IMR-90 (cell line): ENCODE data around the gene TRIM26. TPM values are rescaled to one million over a fixed set of nuclear protein-coding genes. Genes with fewer than 3 reads are reported as not detected.
"Not testable (repeated sequence)": the region's sequence is repeated elsewhere in the genome, so short reads cannot be mapped to it uniquely, and the experiment has no call there.

Experiments used
- ATAC-seq: fragments of 200-7000 bp; cut with Tn5 transposase; 2 replicates; pipeline ENCODE4 v1.9.1; 2020; ENCODE audit warnings: low read depth, mild to moderate bottlenecking, moderate library complexity
- BruUV-seq: library from RNA; stranded (reverse); fragments of 400-500 nt; replicated peaks from 2 replicates; lab custom pipeline; 2021; lab: Mats Ljungman, UMichigan
- CTCF ChIA-PET: fragments of 300-600 bp; formaldehyde crosslinking; extraction: SDS; loops from one replicate; lab custom pipeline; 2021; ENCODE audit warnings: antibody characterized with exemption; lab: Yijun Ruan, JAX
- POLR2A ChIA-PET: fragments of 300-600 bp; sonication (Branson Sonifier 250); formaldehyde crosslinking; loops from one replicate; lab custom pipeline; 2022; ENCODE audit warnings: antibody characterized with exemption; ENCODE audit not compliant: unreplicated experiment; lab: Charles Lee
- DNase-seq: peaks from one replicate; pipeline ENCODE4 v3.0.0; 2013
- H2AFZ ChIP-seq: replicated peaks from 2 replicates; pipeline ENCODE3; 2013; ENCODE audit warnings: low read length, mild to moderate bottlenecking; ENCODE audit not compliant: poor library complexity
- H2AK5ac ChIP-seq: 2 replicates; pipeline ENCODE4 v1.6.1; 2013; ENCODE audit warnings: low read depth, low read length, inconsistent platforms
- H2AK9ac ChIP-seq: replicated peaks from 2 replicates; pipeline ENCODE3; 2013; ENCODE audit warnings: mild to moderate bottlenecking, low read depth, low read length, moderate library complexity; ENCODE audit not compliant: poor library complexity
- H2BK120ac ChIP-seq: 2 replicates; pipeline ENCODE4 v1.6.1; 2013; ENCODE audit warnings: low read depth, low read length, inconsistent platforms
- H2BK15ac ChIP-seq: 3 replicates; pipeline ENCODE4 v1.6.1; 2013; ENCODE audit warnings: low read depth, low read length, inconsistent platforms
- H2BK20ac ChIP-seq: 2 replicates; pipeline ENCODE4 v1.6.1; 2013; ENCODE audit warnings: low read depth, mild to moderate bottlenecking, inconsistent platforms, low read length, moderate library complexity
- H2BK5ac ChIP-seq: 2 replicates; pipeline ENCODE4 v1.6.1; 2013; ENCODE audit warnings: mild to moderate bottlenecking, low read depth, low read length, inconsistent platforms; ENCODE audit not compliant: poor library complexity, severe bottlenecking
- H3K14ac ChIP-seq: replicated peaks from 2 replicates; pipeline ENCODE4 v1.6.1; 2013; ENCODE audit warnings: low read depth, low read length, inconsistent platforms
- H3K18ac ChIP-seq: 2 replicates; pipeline ENCODE4 v1.6.1; 2013; ENCODE audit warnings: low read depth, low read length, control low read depth
- H3K23ac ChIP-seq: 2 replicates; pipeline ENCODE4 v1.6.1; 2013; ENCODE audit warnings: low read depth, low read length, inconsistent platforms
- H3K27ac ChIP-seq: 2 replicates; pipeline ENCODE4 v1.5.1; 2013; ENCODE audit warnings: mild to moderate bottlenecking, control low read depth, low read length; ENCODE audit not compliant: insufficient read depth
- H3K27me3 ChIP-seq: 2 replicates; pipeline ENCODE4 v1.6.1; 2013; ENCODE audit warnings: low read length; ENCODE audit not compliant: control insufficient read depth, insufficient read depth
- H3K36me3 ChIP-seq: 2 replicates; pipeline ENCODE4 v1.6.1; 2013; ENCODE audit warnings: low read length, mixed read lengths; ENCODE audit not compliant: control insufficient read depth, insufficient read depth
- H3K4ac ChIP-seq: 2 replicates; pipeline ENCODE4 v1.6.1; 2013; ENCODE audit warnings: low read depth, low read length, inconsistent platforms
- H3K4me1 ChIP-seq: 2 replicates; pipeline ENCODE4 v1.6.1; 2013; ENCODE audit warnings: low read length, mixed read lengths; ENCODE audit not compliant: control insufficient read depth, insufficient read depth
- H3K4me2 ChIP-seq: 2 replicates; pipeline ENCODE4 v1.6.1; 2013; ENCODE audit warnings: low read depth, mild to moderate bottlenecking, control low read depth, low read length, moderate library complexity
- H3K4me3 ChIP-seq: 2 replicates; pipeline ENCODE4 v1.5.1; 2013; ENCODE audit warnings: low read depth, mild to moderate bottlenecking, control low read depth, low read length, moderate library complexity; ENCODE audit not compliant: insufficient read depth
- H3K56ac ChIP-seq: 2 replicates; pipeline ENCODE4 v1.6.1; 2013; ENCODE audit warnings: low read length, inconsistent platforms; ENCODE audit not compliant: insufficient read depth; ENCODE audit errors: extremely low read depth
- H3K79me1 ChIP-seq, 2 experiments: 2 replicates each; pipeline ENCODE4 v1.6.1; 2013; ENCODE audit warnings: low read length in 2 of 2, inconsistent platforms in 1 of 2, low read depth in 1 of 2
- H3K9ac ChIP-seq: 2 replicates; pipeline ENCODE4 v1.6.1; 2013; ENCODE audit warnings: low read depth, low read length, control low read depth
- H3K9me1 ChIP-seq: 2 replicates; pipeline ENCODE4 v1.6.1; 2013; ENCODE audit warnings: low read length, inconsistent platforms; ENCODE audit not compliant: insufficient read depth
- H3K9me3 ChIP-seq: 2 replicates; pipeline ENCODE4 v1.6.1; 2013; ENCODE audit warnings: low read length; ENCODE audit not compliant: control insufficient read depth, insufficient read depth
- H4K20me1 ChIP-seq: 2 replicates; pipeline ENCODE4 v1.6.1; 2013; ENCODE audit warnings: low read length, inconsistent platforms; ENCODE audit not compliant: insufficient read depth
- H4K5ac ChIP-seq: 2 replicates; pipeline ENCODE4 v1.6.1; 2013; ENCODE audit warnings: mild to moderate bottlenecking, low read depth, low read length, control low read depth
- H4K8ac ChIP-seq, 2 experiments: 2 replicates each; pipeline ENCODE4 v1.6.1; 2013; ENCODE audit warnings: low read depth in 2 of 2, low read length in 2 of 2, control low read depth in 1 of 2, inconsistent platforms in 1 of 2
- H4K91ac ChIP-seq: 2 replicates; pipeline ENCODE4 v1.6.1; 2013; ENCODE audit warnings: low read depth, low read length, inconsistent platforms; ENCODE audit not compliant: insufficient read depth
- WGBS, 2 experiments: methylation state at CpG; one replicate each; pipeline versions ENCODE4 v1.1.5 to v1.1.7; 2013; ENCODE audit warnings: missing lambda C conversion rate in 2 of 2; ENCODE audit not compliant: insufficient read length in 1 of 2; ENCODE audit errors: extremely low coverage in 2 of 2; 5-methylcytosine and 5-hydroxymethylcytosine counted together
- dilution Hi-C: fragments of 300-500 bp; cut with HindIII; formaldehyde crosslinking; loops from one replicate; pipeline ENCODE4 v1.14.3; 2018; ENCODE audit warnings: low sequenced_read_pairs; ENCODE audit not compliant: unreplicated experiment
- in situ Hi-C: fragments of 300-500 bp; cut with MboI; formaldehyde crosslinking; loops from 3 replicates; pipeline ENCODE4 v1.14.3; 2019; ENCODE audit warnings: low sequenced_read_pairs, inconsistent platforms, mixed read lengths
- intact Hi-C: fragments of 100-400 bp; cut with micrococcal nuclease; formaldehyde crosslinking; loops from 2 replicates; pipeline ENCODE4 v1.10.0; 2022
- polyA plus RNA-seq, 3 experiments: library from polyadenylated mRNA; depleted of rRNA; stranded (reverse); fragments of >200 nt; gene quantifications; 2 replicates each; pipeline ENCODE4 v1.2.3, GENCODE V29; 2012; ENCODE audit warnings: low replicate concordance in 1 of 3
- total RNA-seq: library from RNA; depleted of rRNA; stranded (reverse); fragments of >200 nt; gene quantifications from 2 replicates; pipeline ENCODE4 v1.2.3, GENCODE V29; 2012

The TRIM26 gene
- total and polyA plus RNA-seq, 2 of the 4 experiments (the other 2 are of a cell fraction) = 22.6 to 23.8 TPM

GRCh38 chr6:30165238-30165637 is 48.0 kb downstream of the TRIM26 start:
- BruUV-seq, H2BK20ac ChIP-seq, H3K4ac ChIP-seq, in situ Hi-C loops, POLR2A ChIA-PET, H3K4me1 ChIP-seq, H4K8ac ChIP-seq, H3K4me2 ChIP-seq, H4K91ac ChIP-seq, H3K79me1 ChIP-seq, H3K56ac ChIP-seq, H3K18ac ChIP-seq, H4K20me1 ChIP-seq, H3K9me1 ChIP-seq, intact Hi-C loops, H3K14ac ChIP-seq, H3K23ac ChIP-seq, H2AFZ ChIP-seq, H2AK9ac ChIP-seq, H2AK5ac ChIP-seq, H3K36me3 ChIP-seq, H3K27ac ChIP-seq, H4K5ac ChIP-seq, H3K9ac ChIP-seq, H2BK5ac ChIP-seq, DNase-seq, H2BK15ac ChIP-seq, H3K4me3 ChIP-seq, H3K9me3 ChIP-seq, H2BK120ac ChIP-seq, dilution Hi-C loops, CTCF ChIA-PET, ATAC-seq: not testable (repeated sequence)
- no CpG with 5 or more reads among the region's 1 CpG for WGBS, 2 experiments
- H3K27me3 ChIP-seq = peaks cover 42% of the 10 kb centered on the region
